Measurements from ENCODE around the gene MFRP. TPM values are rescaled to one million over a fixed set of nuclear protein-coding genes. Genes with fewer than 3 reads are reported as not detected.

MFRP gene
- total RNA-seq, 2 experiments from 2014 or later: not detected

- Histone ChIP-seq H3K36me3 (ENCODE audit: insufficient read depth, low read length) (no peaks in the 10 kb centered on the region), H3K4me3 (ENCODE audit: low read length) (no peak overlapping the region), H3K4me1 (ENCODE audit: insufficient read depth, low read length) (peaks cover 20% of the 10 kb centered on the region), H3K9me3 (ENCODE audit: control insufficient read depth in 1 of 2, insufficient read depth in 1 of 2, low read length in 2 of 2) (no peaks in the 10 kb centered on the region), H3K27ac (ENCODE audit: low read depth in 1 of 2, low read length in 2 of 2) (no peak overlapping the region), H3K27me3 (ENCODE audit: control insufficient read depth in 1 of 2, insufficient read depth in 2 of 2, low read length in 2 of 2) (peaks cover 4 to 11% of the 10 kb centered on the region in 2 experiments)
- no peak for TF ChIP-seq CTCF (IDR thresholded peaks at IDR 0.05)
- Mint-ChIP-seq H3K4me3 (no peak overlapping the region), H3K27ac (no peak overlapping the region), H3K27me3 (peaks cover 50% of the 10 kb centered on the region), H3K9me3 (no peaks in the 10 kb centered on the region), H3K36me3 (ENCODE audit: low read depth) (no peaks in the 10 kb centered on the region), H3K4me1 (ENCODE audit: low read depth) (peaks cover 10% of the 10 kb centered on the region)
- ChIA-PET POLR2A (no interaction called here), CTCF (no interaction called here)
- DNase-seq (no peak), ATAC-seq (ENCODE audit: poor library complexity) (no peak)
- intact Hi-C loops (cut with DNase I, micrococcal nuclease): loop anchor here in 1 of 2 experiments (10.0 kb wide), 1 partner anchor 382 kb away; no protein-coding TSS in a partner anchor
Measured at GRCh38 chr11:119352857-119353260, 6.4 kb upstream of the MFRP start.

GRCh38 chr11:119351232-119351631 lies 4.7 kb upstream of the MFRP start:
- H3K4me3 ChIP-seq (ENCODE audit: low read length): no peak overlapping the region
- H3K27ac ChIP-seq (ENCODE audit: low read depth in 1 of 2, low read length in 2 of 2): no peak overlapping the region
- no peaks in the 10 kb centered on the region for H3K36me3 ChIP-seq (ENCODE audit: insufficient read depth, low read length)
- ChIA-PET POLR2A (no interaction called here), CTCF (no interaction called here)
- H3K27ac Mint-ChIP-seq: no peak overlapping the region
- no peaks in the 10 kb centered on the region for H3K9me3 Mint-ChIP-seq
- H3K9me3 ChIP-seq (ENCODE audit: control insufficient read depth in 1 of 2, insufficient read depth in 1 of 2, low read length in 2 of 2): no peaks in the 10 kb centered on the region
- H3K4me3 Mint-ChIP-seq: no peak overlapping the region
- peaks cover 4 to 11% of the 10 kb centered on the region in 2 experiments for H3K27me3 ChIP-seq (ENCODE audit: control insufficient read depth in 1 of 2, insufficient read depth in 2 of 2, low read length in 2 of 2)
- H3K4me1 ChIP-seq (ENCODE audit: insufficient read depth, low read length): peaks cover 12% of the 10 kb centered on the region
- no peaks in the 10 kb centered on the region for H3K36me3 Mint-ChIP-seq (ENCODE audit: low read depth)
- no peak for ATAC-seq (ENCODE audit: poor library complexity)
- intact Hi-C loops (cut with DNase I, micrococcal nuclease): loop anchor here in 1 of 2 experiments (10.0 kb wide), 1 partner anchor 384 kb away; no protein-coding TSS in a partner anchor
- TF ChIP-seq CTCF (IDR thresholded peaks at IDR 0.05): no peak
- DNase-seq: no peak
- peaks cover 52% of the 10 kb centered on the region for H3K27me3 Mint-ChIP-seq
- H3K4me1 Mint-ChIP-seq (ENCODE audit: low read depth): peaks cover 4% of the 10 kb centered on the region

GRCh38 chr11:119350302-119350701 lies 3.8 kb upstream of the MFRP start:
- Mint-ChIP-seq H3K27me3 (peaks cover 47% of the 10 kb centered on the region), H3K27ac (no peak overlapping the region), H3K4me3 (no peak overlapping the region), H3K36me3 (ENCODE audit: low read depth) (no peaks in the 10 kb centered on the region), H3K9me3 (no peaks in the 10 kb centered on the region), H3K4me1 (ENCODE audit: low read depth) (peaks cover 4% of the 10 kb centered on the region)
- POLR2A ChIA-PET: no interaction called here
- intact Hi-C loops (cut with DNase I, micrococcal nuclease): loop anchor here in 1 of 2 experiments (10.0 kb wide), 1 partner anchor 384 kb away; no protein-coding TSS in a partner anchor
- H3K27me3 ChIP-seq (ENCODE audit: control insufficient read depth in 1 of 2, insufficient read depth in 2 of 2, low read length in 2 of 2): peaks cover 4 to 9% of the 10 kb centered on the region in 2 experiments
- no peak overlapping the region for H3K27ac ChIP-seq (ENCODE audit: low read depth in 1 of 2, low read length in 2 of 2)
- H3K4me3 ChIP-seq (ENCODE audit: low read length): no peak overlapping the region
- ATAC-seq (ENCODE audit: poor library complexity): no peak
- no peak for TF ChIP-seq CTCF (IDR thresholded peaks at IDR 0.05)
- no peak for DNase-seq
- no peaks in the 10 kb centered on the region for H3K9me3 ChIP-seq (ENCODE audit: control insufficient read depth in 1 of 2, insufficient read depth in 1 of 2, low read length in 2 of 2)
- no peaks in the 10 kb centered on the region for H3K36me3 ChIP-seq (ENCODE audit: insufficient read depth, low read length)
- peaks cover 6% of the 10 kb centered on the region for H3K4me1 ChIP-seq (ENCODE audit: insufficient read depth, low read length)
- CTCF ChIA-PET: no interaction called here
